SK-N-SH (cell line): ENCODE data around the gene ECPAS. TPM values are rescaled to one million over a fixed set of nuclear protein-coding genes. Genes with fewer than 3 reads are reported as not detected.

Source experiments
- CTCF ChIA-PET: fragments of 300-600, 350-600 bp; formaldehyde crosslinking; extraction: SDS; loops from one replicate; lab custom pipeline; 2021; lab: Yijun Ruan, JAX
- POLR2A ChIA-PET: fragments of 350-600 bp; sonication (Branson Sonifier 250); formaldehyde crosslinking; extraction: SDS; loops from one replicate; lab custom pipeline; 2020; ENCODE audit warnings: antibody characterized with exemption, inconsistent platforms; lab: Yijun Ruan, JAX
- DNase-seq: peaks from one replicate; pipeline ENCODE4 v3.0.0; 2012
- H2AFZ ChIP-seq: fragments of 200-600 bp; sonication (generic); 2 replicates; pipeline ENCODE4 v1.8.1; 2016; ENCODE audit warnings: antibody characterized with exemption, mild to moderate bottlenecking, low read depth
- H3F3A ChIP-seq: fragments of 200-600 bp; sonication (generic); replicated peaks from 2 replicates; pipeline ENCODE3; 2016; ENCODE audit warnings: antibody characterized with exemption, mild to moderate bottlenecking; ENCODE audit not compliant: insufficient read depth
- H3K27ac ChIP-seq, 2 experiments: fragments of 200-500 bp in 1 of 2; fragments of 200-600 bp in 1 of 2; sonication (Bioruptor generic) in 1 of 2; sonication (generic), shearing (Covaris generic) in 1 of 2; 2 replicates each; pipeline versions ENCODE4 v1.5.1 to v1.6.1; 2014 to 2016; ENCODE audit warnings: low read depth in 2 of 2, inconsistent platforms in 1 of 2, low read length in 1 of 2, mild to moderate bottlenecking in 1 of 2, mixed read lengths in 1 of 2
- H3K27me3 ChIP-seq: fragments of 200-600 bp; sonication (generic), shearing (Covaris generic); 2 replicates; pipeline ENCODE4 v1.6.1; 2016; ENCODE audit warnings: mixed run types; ENCODE audit not compliant: insufficient read depth
- H3K36me3 ChIP-seq, 2 experiments: fragments of 200-500 bp in 1 of 2; fragments of 200-600 bp in 1 of 2; sonication (Bioruptor generic) in 1 of 2; sonication (generic) in 1 of 2; replicated peaks in 1 of 2; 2 replicates each; pipeline versions ENCODE3 to v1.5.1; 2014 to 2016; ENCODE audit warnings: low read length in 1 of 2, mild to moderate bottlenecking in 1 of 2; ENCODE audit not compliant: insufficient read depth in 2 of 2, control insufficient read depth in 1 of 2
- H3K4me1 ChIP-seq, 2 experiments: fragments of 200-500 bp in 1 of 2; fragments of 200-600 bp in 1 of 2; sonication (Bioruptor generic) in 1 of 2; sonication (generic), shearing (Covaris generic) in 1 of 2; 2 replicates each; pipeline versions ENCODE4 v1.5.1 to v1.6.1; 2014 to 2016; ENCODE audit warnings: low read depth in 1 of 2, low read length in 1 of 2, mixed run types in 1 of 2; ENCODE audit not compliant: insufficient read depth in 2 of 2, control insufficient read depth in 1 of 2
- H3K4me2 ChIP-seq: fragments of 200-600 bp; sonication (generic), shearing (Covaris generic); 2 replicates; pipeline ENCODE4 v1.6.1; 2017; ENCODE audit warnings: mixed run types
- H3K4me3 ChIP-seq, 2 experiments: fragments of 200-500 bp in 1 of 2; fragments of 200-600 bp in 1 of 2; sonication (Bioruptor generic) in 1 of 2; sonication (generic), shearing (Covaris generic) in 1 of 2; 2 replicates each; pipeline versions ENCODE4 v1.5.1 to v1.8.1; 2014 to 2016; ENCODE audit warnings: low read depth in 2 of 2, inconsistent platforms in 1 of 2, low read length in 1 of 2, mild to moderate bottlenecking in 1 of 2, mixed read lengths in 1 of 2, moderate library complexity in 1 of 2
- H3K79me2 ChIP-seq: fragments of 200-600 bp; sonication (generic); 2 replicates; pipeline ENCODE4 v1.8.1; 2017; ENCODE audit warnings: mild to moderate bottlenecking; ENCODE audit not compliant: insufficient read depth
- H3K9ac ChIP-seq: fragments of 200-600 bp; sonication (generic); 2 replicates; pipeline ENCODE4 v1.6.1; 2017; ENCODE audit warnings: mixed run types
- H3K9me2 ChIP-seq: fragments of 200-600 bp; sonication (generic); 2 replicates; pipeline ENCODE4 v1.6.1; 2017; ENCODE audit warnings: mixed run types
- H3K9me3 ChIP-seq: fragments of 200-600 bp; sonication (generic); 2 replicates; pipeline ENCODE4 v1.6.1; 2017; ENCODE audit warnings: mixed run types, mild to moderate bottlenecking, moderate library complexity
- H4K20me1 ChIP-seq: fragments of 200-600 bp; sonication (generic); 2 replicates; pipeline ENCODE4 v1.6.1; 2017; ENCODE audit warnings: mild to moderate bottlenecking, mixed run types; ENCODE audit not compliant: insufficient read depth
- ELF1 ChIP-seq: IDR thresholded peaks from 2 replicates; pipeline ENCODE4 v1.4.0; 2012
- EZH2phosphoT487 ChIP-seq: fragments of 200-600 bp; sonication (generic); IDR thresholded peaks from 2 replicates; pipeline ENCODE4 v1.6.1; 2017; ENCODE audit warnings: low read depth, mixed run types, mild to moderate bottlenecking, antibody characterized with exemption, moderate library complexity, borderline replicate concordance
- FOXJ3 ChIP-seq: sonication (generic); formaldehyde crosslinking; IDR thresholded peaks from 2 replicates; pipeline ENCODE4 v1.5.1; 2020; ENCODE audit warnings: mild to moderate bottlenecking, missing genetic modification reagents
- FOXM1 ChIP-seq: IDR thresholded peaks from 2 replicates; pipeline ENCODE4 v1.4.0; 2012; ENCODE audit warnings: low read depth, mild to moderate bottlenecking
- GABPA ChIP-seq: IDR thresholded peaks from 2 replicates; pipeline ENCODE4 v1.4.0; 2012; ENCODE audit warnings: low read depth, mild to moderate bottlenecking
- JUND ChIP-seq: IDR thresholded peaks from 2 replicates; pipeline ENCODE4 v1.4.0; 2012
- MEF2A ChIP-seq: IDR thresholded peaks from 2 replicates; pipeline ENCODE4 v1.4.0; 2012; ENCODE audit warnings: low read depth, borderline replicate concordance
- MXI1 ChIP-seq: IDR thresholded peaks from 2 replicates; pipeline ENCODE4 v1.6.1; 2012; ENCODE audit warnings: mild to moderate bottlenecking, low read depth, low read length, improper control_type of control experiment
- NRF1 ChIP-seq: IDR thresholded peaks from 2 replicates; pipeline ENCODE4 v1.6.1; 2012; ENCODE audit warnings: low read depth, mild to moderate bottlenecking, low read length
- RCOR1 ChIP-seq: fragments of 150-350 bp; IDR thresholded peaks from 2 replicates; pipeline ENCODE4 v1.6.1; 2017; ENCODE audit warnings: antibody characterized with exemption, low read length
- RXRA ChIP-seq: IDR thresholded peaks from 2 replicates; pipeline ENCODE4 v1.4.0; 2012; ENCODE audit warnings: low read depth, mild to moderate bottlenecking, borderline replicate concordance
- SIN3A ChIP-seq: IDR thresholded peaks from 2 replicates; pipeline ENCODE4 v1.6.1; 2012; ENCODE audit warnings: low read depth, mild to moderate bottlenecking, low read length, moderate library complexity, borderline replicate concordance
- SMC3 ChIP-seq: IDR thresholded peaks from 2 replicates; pipeline ENCODE4 v1.6.1; 2012; ENCODE audit warnings: low read depth, low read length, improper control_type of control experiment
- WGBS: methylation state at CpG from one replicate; pipeline ENCODE4 v1.1.6; 2017; ENCODE audit warnings: low lambda C conversion rate; 5-methylcytosine and 5-hydroxymethylcytosine counted together
- polyA plus RNA-seq, 3 experiments: library from polyadenylated mRNA; depleted of rRNA; stranded (reverse); fragments of >200 nt; gene quantifications; 2 replicates each; pipeline ENCODE4 v1.2.3, GENCODE V29; 2012
- TF ChIP-seq, protein P1 (sequence below): fragments of 150-350 bp; IDR thresholded peaks from 2 replicates; pipeline ENCODE4 v1.6.1; 2016; ENCODE audit warnings: mild to moderate bottlenecking, low read depth, low read length
- TF ChIP-seq, protein P2 (sequence below): IDR thresholded peaks from 2 replicates; pipeline ENCODE4 v1.4.0; 2012; ENCODE audit warnings: low read depth
- TF ChIP-seq, protein P3 (sequence below): IDR thresholded peaks from 2 replicates; pipeline ENCODE4 v1.4.0; 2012; ENCODE audit warnings: low read depth, borderline replicate concordance
- TF ChIP-seq, protein P4 (sequence below): IDR thresholded peaks from 2 replicates; pipeline ENCODE4; 2012
- TF ChIP-seq, protein P5 (sequence below): IDR thresholded peaks from 2 replicates; pipeline ENCODE4 v1.4.0; 2012; ENCODE audit warnings: low read depth, borderline replicate concordance
- TF ChIP-seq, protein P6 (sequence below): fragments of 200-600 bp; sonication (generic); IDR thresholded peaks from 2 replicates; pipeline ENCODE4 v1.6.1; 2017; ENCODE audit warnings: antibody characterized with exemption, mild to moderate bottlenecking, moderate library complexity

The ECPAS gene
- polyA plus RNA-seq, 1 of the 3 experiments (the other 2 are of a cell fraction): 17.9 TPM

DNA sequence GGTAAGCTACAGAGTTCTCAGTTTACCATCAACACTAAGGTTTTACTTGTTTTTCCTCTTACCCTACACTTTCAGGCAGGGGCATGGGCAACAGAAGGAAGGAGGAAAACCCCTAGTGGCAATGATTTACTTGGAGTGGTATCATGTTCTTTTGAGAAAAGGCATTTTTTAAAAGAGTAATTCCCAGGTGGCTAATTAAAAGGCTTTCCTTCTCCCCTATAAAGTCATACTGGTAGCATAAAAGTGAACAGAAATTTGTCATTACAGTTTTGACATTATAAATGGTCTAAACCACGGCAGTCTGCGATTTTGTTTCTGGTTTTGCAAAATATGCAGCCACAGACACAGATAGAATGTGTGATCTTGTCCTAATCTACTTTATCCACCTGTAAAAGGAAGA is 123.3 kb downstream of the ECPAS start:
- Histone ChIP-seq H2AFZ (no peak overlapping the region), H3K9me2 (no peaks in the 10 kb centered on the region), H3F3A (peaks cover 12% of the 10 kb centered on the region), H3K27me3 (no peaks in the 10 kb centered on the region), H3K4me2 (no peak overlapping the region), H3K9ac (no peak overlapping the region), H3K4me3 (no peak overlapping the region), H4K20me1 (no peaks in the 10 kb centered on the region), H3K79me2 (no peaks in the 10 kb centered on the region), H3K4me1 (peaks cover 7 to 12% of the 10 kb centered on the region in 2 experiments; a peak in 3 of 4 replicates), H3K27ac (no peak overlapping the region), H3K9me3 (no peaks in the 10 kb centered on the region), H3K36me3 (peaks cover 40 to 48% of the 10 kb centered on the region in 2 experiments)
- no peak for DNase-seq
- ChIA-PET POLR2A (no interaction called here), CTCF (no interaction called here)
- 98% methylated on average over 2 of the region's 2 CpGs for WGBS
- TF ChIP-seq FOXJ3 (CRISPR knock-in tag): no peak
- TF ChIP-seq, protein P1, sequence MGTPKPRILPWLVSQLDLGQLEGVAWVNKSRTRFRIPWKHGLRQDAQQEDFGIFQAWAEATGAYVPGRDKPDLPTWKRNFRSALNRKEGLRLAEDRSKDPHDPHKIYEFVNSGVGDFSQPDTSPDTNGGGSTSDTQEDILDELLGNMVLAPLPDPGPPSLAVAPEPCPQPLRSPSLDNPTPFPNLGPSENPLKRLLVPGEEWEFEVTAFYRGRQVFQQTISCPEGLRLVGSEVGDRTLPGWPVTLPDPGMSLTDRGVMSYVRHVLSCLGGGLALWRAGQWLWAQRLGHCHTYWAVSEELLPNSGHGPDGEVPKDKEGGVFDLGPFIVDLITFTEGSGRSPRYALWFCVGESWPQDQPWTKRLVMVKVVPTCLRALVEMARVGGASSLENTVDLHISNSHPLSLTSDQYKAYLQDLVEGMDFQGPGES: no peak
- TF ChIP-seq SIN3A: no peak
- no peak for TF ChIP-seq JUND
- TF ChIP-seq MXI1: no peak
- TF ChIP-seq, protein P2, sequence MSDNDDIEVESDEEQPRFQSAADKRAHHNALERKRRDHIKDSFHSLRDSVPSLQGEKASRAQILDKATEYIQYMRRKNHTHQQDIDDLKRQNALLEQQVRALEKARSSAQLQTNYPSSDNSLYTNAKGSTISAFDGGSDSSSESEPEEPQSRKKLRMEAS: no peak
- TF ChIP-seq EZH2phosphoT487: no peak
- TF ChIP-seq, protein P3, sequence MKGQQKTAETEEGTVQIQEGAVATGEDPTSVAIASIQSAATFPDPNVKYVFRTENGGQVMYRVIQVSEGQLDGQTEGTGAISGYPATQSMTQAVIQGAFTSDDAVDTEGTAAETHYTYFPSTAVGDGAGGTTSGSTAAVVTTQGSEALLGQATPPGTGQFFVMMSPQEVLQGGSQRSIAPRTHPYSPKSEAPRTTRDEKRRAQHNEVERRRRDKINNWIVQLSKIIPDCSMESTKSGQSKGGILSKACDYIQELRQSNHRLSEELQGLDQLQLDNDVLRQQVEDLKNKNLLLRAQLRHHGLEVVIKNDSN: no peak
- TF ChIP-seq RCOR1: no peak

DNA sequence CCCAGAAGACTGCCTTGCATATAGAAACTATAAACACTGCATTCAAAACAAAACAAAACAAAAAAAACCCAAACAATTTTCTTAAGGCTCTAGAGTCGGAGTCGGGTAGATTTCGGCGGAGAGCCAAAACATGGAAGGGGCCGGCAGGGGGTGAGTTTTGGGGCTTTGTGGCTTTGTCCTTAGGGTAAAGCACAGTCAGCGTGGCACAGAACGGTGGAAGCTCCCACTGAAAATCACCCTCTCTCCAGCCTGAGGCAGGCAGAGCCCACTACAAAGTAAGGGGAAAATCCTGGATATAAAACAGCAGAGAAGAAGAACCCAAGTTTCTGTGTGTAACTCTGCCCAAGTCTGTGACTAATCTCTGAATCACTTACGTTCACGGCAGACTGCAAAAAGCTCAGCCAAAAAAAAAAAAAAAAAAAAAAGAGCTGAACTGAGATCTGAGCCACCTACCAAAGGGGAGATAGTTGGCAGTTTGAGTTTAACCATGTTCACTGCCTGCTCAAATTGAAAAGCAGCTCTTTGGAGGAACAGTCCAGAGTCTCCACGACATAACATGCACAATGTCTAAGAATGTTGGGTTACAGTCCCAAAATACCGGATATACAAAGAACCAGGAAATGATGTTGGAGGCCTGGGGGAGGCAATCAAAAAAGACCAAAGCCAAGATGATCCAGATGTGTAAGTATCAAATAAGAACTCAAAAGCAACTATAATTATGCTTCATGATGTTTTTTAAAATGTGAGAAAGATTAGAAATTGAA is 127.5 kb downstream of the ECPAS start:
- CTCF ChIA-PET: no interaction called here
- H4K20me1 ChIP-seq: no peaks in the 10 kb centered on the region
- no peak for DNase-seq
- no peak for TF ChIP-seq FOXM1
- TF ChIP-seq NRF1: no peak
- TF ChIP-seq SMC3: no peak
- TF ChIP-seq ELF1: peak; percentile 17; the same call in 1 of the 2 replicates
- no peak for TF ChIP-seq RXRA
- no peak for TF ChIP-seq MEF2A
- TF ChIP-seq, protein P4, sequence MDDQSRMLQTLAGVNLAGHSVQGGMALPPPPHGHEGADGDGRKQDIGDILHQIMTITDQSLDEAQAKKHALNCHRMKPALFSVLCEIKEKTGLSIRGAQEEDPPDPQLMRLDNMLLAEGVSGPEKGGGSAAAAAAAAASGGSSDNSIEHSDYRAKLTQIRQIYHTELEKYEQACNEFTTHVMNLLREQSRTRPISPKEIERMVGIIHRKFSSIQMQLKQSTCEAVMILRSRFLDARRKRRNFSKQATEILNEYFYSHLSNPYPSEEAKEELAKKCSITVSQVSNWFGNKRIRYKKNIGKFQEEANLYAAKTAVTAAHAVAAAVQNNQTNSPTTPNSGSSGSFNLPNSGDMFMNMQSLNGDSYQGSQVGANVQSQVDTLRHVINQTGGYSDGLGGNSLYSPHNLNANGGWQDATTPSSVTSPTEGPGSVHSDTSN: peak; percentile 47; the same call in 1 of the 2 replicates
- TF ChIP-seq, protein P5, sequence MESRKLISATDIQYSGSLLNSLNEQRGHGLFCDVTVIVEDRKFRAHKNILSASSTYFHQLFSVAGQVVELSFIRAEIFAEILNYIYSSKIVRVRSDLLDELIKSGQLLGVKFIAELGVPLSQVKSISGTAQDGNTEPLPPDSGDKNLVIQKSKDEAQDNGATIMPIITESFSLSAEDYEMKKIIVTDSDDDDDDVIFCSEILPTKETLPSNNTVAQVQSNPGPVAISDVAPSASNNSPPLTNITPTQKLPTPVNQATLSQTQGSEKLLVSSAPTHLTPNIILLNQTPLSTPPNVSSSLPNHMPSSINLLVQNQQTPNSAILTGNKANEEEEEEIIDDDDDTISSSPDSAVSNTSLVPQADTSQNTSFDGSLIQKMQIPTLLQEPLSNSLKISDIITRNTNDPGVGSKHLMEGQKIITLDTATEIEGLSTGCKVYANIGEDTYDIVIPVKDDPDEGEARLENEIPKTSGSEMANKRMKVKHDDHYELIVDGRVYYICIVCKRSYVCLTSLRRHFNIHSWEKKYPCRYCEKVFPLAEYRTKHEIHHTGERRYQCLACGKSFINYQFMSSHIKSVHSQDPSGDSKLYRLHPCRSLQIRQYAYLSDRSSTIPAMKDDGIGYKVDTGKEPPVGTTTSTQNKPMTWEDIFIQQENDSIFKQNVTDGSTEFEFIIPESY: no peak
- TF ChIP-seq, protein P3: no peak
- 0 out of 2 replicates have a peak, but pooled peaks have one; percentile 6 for TF ChIP-seq GABPA
- TF ChIP-seq, protein P6, sequence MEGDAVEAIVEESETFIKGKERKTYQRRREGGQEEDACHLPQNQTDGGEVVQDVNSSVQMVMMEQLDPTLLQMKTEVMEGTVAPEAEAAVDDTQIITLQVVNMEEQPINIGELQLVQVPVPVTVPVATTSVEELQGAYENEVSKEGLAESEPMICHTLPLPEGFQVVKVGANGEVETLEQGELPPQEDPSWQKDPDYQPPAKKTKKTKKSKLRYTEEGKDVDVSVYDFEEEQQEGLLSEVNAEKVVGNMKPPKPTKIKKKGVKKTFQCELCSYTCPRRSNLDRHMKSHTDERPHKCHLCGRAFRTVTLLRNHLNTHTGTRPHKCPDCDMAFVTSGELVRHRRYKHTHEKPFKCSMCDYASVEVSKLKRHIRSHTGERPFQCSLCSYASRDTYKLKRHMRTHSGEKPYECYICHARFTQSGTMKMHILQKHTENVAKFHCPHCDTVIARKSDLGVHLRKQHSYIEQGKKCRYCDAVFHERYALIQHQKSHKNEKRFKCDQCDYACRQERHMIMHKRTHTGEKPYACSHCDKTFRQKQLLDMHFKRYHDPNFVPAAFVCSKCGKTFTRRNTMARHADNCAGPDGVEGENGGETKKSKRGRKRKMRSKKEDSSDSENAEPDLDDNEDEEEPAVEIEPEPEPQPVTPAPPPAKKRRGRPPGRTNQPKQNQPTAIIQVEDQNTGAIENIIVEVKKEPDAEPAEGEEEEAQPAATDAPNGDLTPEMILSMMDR: no peak

More for the DNA sequence above, 127.5 kb downstream of the ECPAS start:
- H3K27me3 ChIP-seq: no peaks in the 10 kb centered on the region
- peak overlapping the region; percentile 32; the same call in 1 of the 2 replicates for H3K4me2 ChIP-seq
- H3K79me2 ChIP-seq: no peaks in the 10 kb centered on the region
- POLR2A ChIA-PET: no interaction called here
- peak overlapping the region; percentile 35 to 73; a peak in 3 of 4 replicates for H3K27ac ChIP-seq
- no peaks in the 10 kb centered on the region for H3K9me2 ChIP-seq
- peak overlapping the region; percentile 57; the same call in 1 of the 2 replicates for H2AFZ ChIP-seq
- peaks cover 12% of the 10 kb centered on the region for H3F3A ChIP-seq
- peaks cover 6% of the 10 kb centered on the region; the same call in 1 of the 2 replicates for H3K9me3 ChIP-seq
- H3K9ac ChIP-seq: no peak overlapping the region
- H3K4me3 ChIP-seq: no peak overlapping the region
- peaks cover 0 to 12% of the 10 kb centered on the region in 2 experiments; a peak in 1 of 4 replicates for H3K4me1 ChIP-seq
- WGBS: 46% methylated on average over 11 of the region's 11 CpGs
- peaks cover 13 to 14% of the 10 kb centered on the region in 2 experiments for H3K36me3 ChIP-seq
